ENCODE measurements around the gene NCBP1. TPM values are rescaled to one million over a fixed set of nuclear protein-coding genes. Genes with fewer than 3 reads are reported as not detected.
"Not testable (repeated sequence)": the region's sequence is repeated elsewhere in the genome, so short reads cannot be mapped to it uniquely, and the experiment has no call there.

Gene NCBP1
- total and polyA plus RNA-seq, 4 donors: 3.5 to 24.0 (median 15.5) TPM

GRCh38 chr9:97696803-97697601, 63.4 kb downstream of the NCBP1 start, which contains the start of gene XPA:
XPA (minus strand) TSS chr9:97697340; CDS start chr9:97697292, 48 bp downstream.
- intact Hi-C loops (cut with DNase I): no loop called here
- WGBS, 2 donors: 1% methylated on average over 57 to 82 of the region's 82 CpGs

DNA sequence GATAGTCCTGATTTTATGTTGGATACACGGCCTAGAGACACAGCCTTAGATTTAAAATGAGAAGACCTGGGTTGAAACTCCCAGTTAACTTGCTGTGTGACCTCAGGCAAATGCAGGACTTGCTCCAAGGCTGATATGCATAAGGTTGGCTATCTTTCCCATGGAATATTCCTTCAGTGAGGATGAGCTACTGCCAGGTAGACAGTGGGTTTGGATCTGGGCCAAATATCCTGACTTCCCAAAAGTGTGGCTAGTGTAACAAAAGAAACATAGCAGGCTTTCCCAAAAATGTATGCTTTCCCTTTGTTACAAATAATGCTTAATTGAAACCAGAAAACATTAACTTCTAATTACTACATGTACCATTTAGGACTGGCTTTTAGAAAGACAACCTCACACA, 64.2 kb downstream of the NCBP1 start:
- intact Hi-C loops (cut with DNase I): no loop called here
- Histone ChIP-seq H3K36me3 (ENCODE audit: control insufficient read depth in 1 of 2, insufficient read depth in 2 of 2, low read length in 1 of 2) (no peaks in the 10 kb centered on the region), H3K27me3 (ENCODE audit: control insufficient read depth in 1 of 2, insufficient read depth in 2 of 2, low read length in 1 of 2) (no peaks in the 10 kb centered on the region), H3K4me1 (ENCODE audit: control insufficient read depth in 1 of 2, insufficient read depth in 2 of 2, low read length in 2 of 2) (peaks cover 0 to 6% of the 10 kb centered on the region in 2 donors), H3K4me3 (ENCODE audit: low read length in 2 of 2) (no peak overlapping the region), H3K9me3 (ENCODE audit: control insufficient read depth, low read length) (no peaks in the 10 kb centered on the region), H3K27ac (ENCODE audit: low read depth in 1 of 2, low read length in 2 of 2) (peak overlapping the region; percentile 7 to 34)
- 8 to 17% methylated on average over 1 of the region's 1 CpG for WGBS, 2 donors
- no peak for DNase-seq
- no peak for ATAC-seq (ENCODE audit: low FRiP score)

More at GRCh38 chr9:97696803-97697601, 63.4 kb downstream of the NCBP1 start, which contains the start of gene XPA:
- peak within 1 kb of the TSS; percentile 7 to 95 for H3K27ac ChIP-seq (ENCODE audit: low read depth in 1 of 2, low read length in 2 of 2)
- peak; percentile 100 for ATAC-seq (ENCODE audit: low FRiP score)
- H3K9me3 ChIP-seq (ENCODE audit: control insufficient read depth, low read length): no peaks in the 10 kb centered on the region
- peaks cover 0 to 6% of the 10 kb centered on the region in 2 donors for H3K4me1 ChIP-seq (ENCODE audit: control insufficient read depth in 1 of 2, insufficient read depth in 2 of 2, low read length in 2 of 2)
- peak; percentile 98 to 99 for DNase-seq
- no peaks in the 10 kb centered on the region for H3K27me3 ChIP-seq (ENCODE audit: control insufficient read depth in 1 of 2, insufficient read depth in 2 of 2, low read length in 1 of 2)
- H3K4me3 ChIP-seq (ENCODE audit: low read length in 2 of 2): peak within 1 kb of the TSS; percentile 56 to 93
- no peaks in the 10 kb centered on the region for H3K36me3 ChIP-seq (ENCODE audit: control insufficient read depth in 1 of 2, insufficient read depth in 2 of 2, low read length in 1 of 2)

DNA sequence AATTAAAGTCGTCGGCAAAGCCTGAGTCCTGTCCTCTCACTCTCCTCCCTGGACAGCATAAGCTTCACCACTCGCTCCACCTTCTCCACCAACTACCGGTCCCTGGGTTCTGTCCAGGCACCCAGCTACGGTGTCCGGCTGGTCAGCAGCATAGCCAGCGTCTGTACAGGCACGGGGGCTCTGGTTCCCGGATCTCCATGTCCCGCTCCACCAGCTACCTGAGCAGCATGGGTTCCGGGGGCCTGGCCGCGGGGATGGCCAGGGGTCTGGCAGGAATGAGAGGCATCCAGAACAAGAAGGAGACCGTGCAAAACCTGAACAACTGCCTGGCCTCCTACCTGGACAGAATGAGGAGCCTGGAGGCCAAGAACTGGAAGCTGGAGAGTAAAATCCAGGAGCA, 65.2 kb downstream of the NCBP1 start:
- Histone ChIP-seq H3K27ac (ENCODE audit: low read depth in 1 of 2, low read length in 2 of 2) (no peak overlapping the region), H3K9me3 (ENCODE audit: control insufficient read depth, low read length) (no peaks in the 10 kb centered on the region), H3K27me3 (ENCODE audit: control insufficient read depth in 1 of 2, insufficient read depth in 2 of 2, low read length in 1 of 2) (no peaks in the 10 kb centered on the region), H3K4me1 (ENCODE audit: control insufficient read depth in 1 of 2, insufficient read depth in 2 of 2, low read length in 2 of 2) (peaks cover 0 to 6% of the 10 kb centered on the region in 2 donors), H3K4me3 (ENCODE audit: low read length in 2 of 2) (no peak overlapping the region), H3K36me3 (ENCODE audit: control insufficient read depth in 1 of 2, insufficient read depth in 2 of 2, low read length in 1 of 2) (no peaks in the 10 kb centered on the region)
- 93 to 94% methylated on average over 14 of the region's 14 CpGs for WGBS, 2 donors
- DNase-seq: no peak
- intact Hi-C loops (cut with DNase I): no loop called here
- no peak for ATAC-seq (ENCODE audit: low FRiP score)

GRCh38 chr9:97699281-97699680, 65.7 kb downstream of the NCBP1 start:
- WGBS, 2 donors: 89 to 90% methylated on average over 13 of the region's 13 CpGs
- H3K36me3 ChIP-seq (ENCODE audit: control insufficient read depth in 1 of 2, insufficient read depth in 2 of 2, low read length in 1 of 2); H3K27ac ChIP-seq (ENCODE audit: low read depth in 1 of 2, low read length in 2 of 2); H3K9me3 ChIP-seq (ENCODE audit: control insufficient read depth, low read length); ATAC-seq (ENCODE audit: low FRiP score); H3K27me3 ChIP-seq (ENCODE audit: control insufficient read depth in 1 of 2, insufficient read depth in 2 of 2, low read length in 1 of 2); H3K4me3 ChIP-seq (ENCODE audit: low read length in 2 of 2); intact Hi-C loops (cut with DNase I); H3K4me1 ChIP-seq (ENCODE audit: control insufficient read depth in 1 of 2, insufficient read depth in 2 of 2, low read length in 2 of 2): not testable (repeated sequence)
- peak in 1 of 2 donors; percentile 51 for DNase-seq

GRCh38 chr9:97699824-97700223, 66.2 kb downstream of the NCBP1 start:
- ATAC-seq (ENCODE audit: low FRiP score); H3K36me3 ChIP-seq (ENCODE audit: control insufficient read depth in 1 of 2, insufficient read depth in 2 of 2, low read length in 1 of 2); H3K27ac ChIP-seq (ENCODE audit: low read depth in 1 of 2, low read length in 2 of 2); H3K27me3 ChIP-seq (ENCODE audit: control insufficient read depth in 1 of 2, insufficient read depth in 2 of 2, low read length in 1 of 2); H3K4me3 ChIP-seq (ENCODE audit: low read length in 2 of 2); H3K4me1 ChIP-seq (ENCODE audit: control insufficient read depth in 1 of 2, insufficient read depth in 2 of 2, low read length in 2 of 2); DNase-seq; intact Hi-C loops (cut with DNase I); H3K9me3 ChIP-seq (ENCODE audit: control insufficient read depth, low read length): not testable (repeated sequence)
- 96 to 97% methylated on average over 3 of the region's 3 CpGs for WGBS, 2 donors

DNA sequence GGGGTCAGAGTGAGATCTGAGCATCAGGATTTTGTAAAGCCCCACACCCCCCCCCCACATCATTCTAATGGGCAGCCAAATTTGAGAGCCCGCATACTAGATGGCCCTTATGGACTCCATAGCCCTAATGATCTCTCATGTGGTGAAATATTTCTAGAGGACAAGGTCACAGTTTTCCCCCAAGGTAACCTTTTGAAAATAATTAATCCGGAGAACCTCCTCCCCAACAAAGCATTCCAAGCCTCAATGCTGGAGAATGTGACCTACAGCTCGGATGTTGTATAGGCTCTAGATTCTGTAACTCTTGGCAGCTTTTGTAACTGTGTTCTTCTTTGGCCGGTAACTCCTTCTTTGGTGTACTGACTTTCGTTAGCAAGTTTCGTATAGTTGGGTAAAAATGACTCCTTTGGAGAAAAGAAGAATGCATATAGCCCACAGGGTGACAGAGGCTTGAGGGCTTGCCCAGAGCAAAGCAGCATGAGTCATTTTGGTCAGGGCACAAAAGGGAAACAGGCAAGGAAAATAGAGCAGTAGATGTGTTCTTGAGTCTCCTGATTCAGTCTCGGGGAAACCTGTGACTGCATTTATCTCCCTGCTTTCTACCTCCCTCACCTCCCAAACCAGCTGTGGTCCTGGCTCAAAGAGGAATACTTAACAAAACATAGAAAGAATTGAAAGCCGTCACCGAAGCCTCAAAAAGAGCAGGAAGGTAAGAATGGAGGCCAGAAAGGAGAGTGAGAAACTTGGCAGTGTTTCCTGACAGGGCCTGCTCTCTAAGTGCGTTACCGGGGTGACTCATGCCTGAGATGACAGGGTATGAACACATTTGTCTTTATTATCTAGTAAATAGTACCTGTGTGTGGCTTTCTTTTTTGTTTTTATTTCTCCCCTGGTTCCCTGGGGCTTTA, 70.1 kb downstream of the NCBP1 start:
- ATAC-seq (ENCODE audit: low FRiP score) (no peak), DNase-seq (peak in 1 of 2 donors; percentile 53)
- intact Hi-C loops (cut with DNase I): no loop called here
- peak overlapping the region; percentile 96 to 99 for H3K27ac ChIP-seq (ENCODE audit: low read depth in 1 of 2, low read length in 2 of 2)
- no peaks in the 10 kb centered on the region for H3K27me3 ChIP-seq (ENCODE audit: control insufficient read depth in 1 of 2, insufficient read depth in 2 of 2, low read length in 1 of 2)
- no peaks in the 10 kb centered on the region for H3K9me3 ChIP-seq (ENCODE audit: control insufficient read depth, low read length)
- H3K4me1 ChIP-seq (ENCODE audit: control insufficient read depth in 1 of 2, insufficient read depth in 2 of 2, low read length in 2 of 2): no peaks in the 10 kb centered on the region
- H3K4me3 ChIP-seq (ENCODE audit: low read length in 2 of 2): no peak overlapping the region
- WGBS, 2 donors: 16 to 17% methylated on average over 11 of the region's 11 CpGs
- H3K36me3 ChIP-seq (ENCODE audit: control insufficient read depth in 1 of 2, insufficient read depth in 2 of 2, low read length in 1 of 2): no peaks in the 10 kb centered on the region

- intact Hi-C loops (cut with DNase I): no loop called here
- H3K27ac ChIP-seq (ENCODE audit: low read depth in 1 of 2, low read length in 2 of 2): peak overlapping the region; percentile 96 to 99
- DNase-seq: no peak
- H3K4me3 ChIP-seq (ENCODE audit: low read length in 2 of 2): no peak overlapping the region
- H3K36me3 ChIP-seq (ENCODE audit: control insufficient read depth in 1 of 2, insufficient read depth in 2 of 2, low read length in 1 of 2): no peaks in the 10 kb centered on the region
- WGBS, 2 donors: 48 to 61% methylated on average over 3 of the region's 3 CpGs
- no peaks in the 10 kb centered on the region for H3K9me3 ChIP-seq (ENCODE audit: control insufficient read depth, low read length)
- ATAC-seq (ENCODE audit: low FRiP score): no peak
- H3K27me3 ChIP-seq (ENCODE audit: control insufficient read depth in 1 of 2, insufficient read depth in 2 of 2, low read length in 1 of 2): no peaks in the 10 kb centered on the region
- no peaks in the 10 kb centered on the region for H3K4me1 ChIP-seq (ENCODE audit: control insufficient read depth in 1 of 2, insufficient read depth in 2 of 2, low read length in 2 of 2)
Observed at GRCh38 chr9:97704345-97704677, 70.7 kb downstream of the NCBP1 start.

DNA sequence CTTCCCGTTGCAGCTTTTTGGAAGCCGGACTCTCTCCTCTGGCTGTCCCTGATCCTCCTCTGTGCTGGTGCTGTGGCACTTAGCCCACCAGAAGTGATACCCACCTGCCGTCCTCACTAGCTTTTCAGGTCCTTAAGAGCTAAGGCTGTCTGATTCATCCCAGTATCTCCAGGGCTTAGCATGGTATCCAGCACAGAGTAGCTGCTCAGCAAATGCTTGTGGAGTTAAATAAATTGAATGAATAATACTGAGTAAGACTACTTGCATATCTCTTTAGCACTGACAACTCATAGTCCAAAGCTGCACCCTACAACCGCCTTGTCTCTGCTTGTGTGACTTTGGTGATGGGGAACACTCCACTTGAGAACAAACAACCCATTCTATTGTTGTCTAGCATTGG, 71.2 kb downstream of the NCBP1 start:
- no peak for DNase-seq
- WGBS, 2 donors: 84 to 92% methylated on average over 4 of the region's 4 CpGs
- intact Hi-C loops (cut with DNase I): no loop called here
- Histone ChIP-seq H3K9me3 (ENCODE audit: control insufficient read depth, low read length) (no peaks in the 10 kb centered on the region), H3K4me3 (ENCODE audit: low read length in 2 of 2) (no peak overlapping the region), H3K27ac (ENCODE audit: low read depth in 1 of 2, low read length in 2 of 2) (peak overlapping the region in 1 of 2 donors; percentile 81), H3K27me3 (ENCODE audit: control insufficient read depth in 1 of 2, insufficient read depth in 2 of 2, low read length in 1 of 2) (no peaks in the 10 kb centered on the region), H3K36me3 (ENCODE audit: control insufficient read depth in 1 of 2, insufficient read depth in 2 of 2, low read length in 1 of 2) (no peaks in the 10 kb centered on the region), H3K4me1 (ENCODE audit: control insufficient read depth in 1 of 2, insufficient read depth in 2 of 2, low read length in 2 of 2) (no peaks in the 10 kb centered on the region)
- ATAC-seq (ENCODE audit: low FRiP score): no peak
